Keratinocyte (primary cell): ENCODE measurements around the gene THOP1. TPM values are rescaled to one million over a fixed set of nuclear protein-coding genes. Genes with fewer than 3 reads are reported as not detected.
A peak's percentile ranks its signal among the peaks of the same experiment; 100 is the strongest.

Experiments
- DNase-seq: peaks from one replicate; pipeline ENCODE4 v3.0.0-alpha.2; 2011; ENCODE audit warnings: low read depth, missing footprints, low spot score
- FAIRE-seq: peaks from 2 replicates; lab custom pipeline; 2011; peaks lifted over from hg19 to GRCh38; lab: Jason Lieb, UNC
- H2AFZ ChIP-seq: 2 replicates; pipeline ENCODE4 v1.6.0; 2012; ENCODE audit warnings: low read length, control low read depth, inconsistent platforms; ENCODE audit not compliant: control insufficient read depth
- H3K27ac ChIP-seq: 2 replicates; pipeline ENCODE4 v1.5.1; 2011; ENCODE audit warnings: low read length; ENCODE audit not compliant: control insufficient read depth, insufficient read depth
- H3K27me3 ChIP-seq: 3 replicates; pipeline ENCODE4 v1.6.0; 2011; ENCODE audit warnings: low read length; ENCODE audit not compliant: control insufficient read depth, insufficient read depth; ENCODE audit errors: extremely low read depth
- H3K36me3 ChIP-seq, 2 experiments: 2 replicates in 1 of 2; 3 replicates in 1 of 2; pipeline ENCODE4 v1.5.1; 2011; ENCODE audit warnings: low read length in 2 of 2, mild to moderate bottlenecking in 1 of 2; ENCODE audit not compliant: control insufficient read depth in 2 of 2, insufficient read depth in 2 of 2; ENCODE audit errors: extremely low read depth in 1 of 2
- H3K4me1 ChIP-seq: 3 replicates; pipeline ENCODE4 v1.5.1; 2011; ENCODE audit warnings: low read length; ENCODE audit not compliant: control insufficient read depth, insufficient read depth; ENCODE audit errors: extremely low read depth
- H3K4me2 ChIP-seq: 3 replicates; pipeline ENCODE4 v1.6.0; 2011; ENCODE audit warnings: low read depth, low read length; ENCODE audit not compliant: control insufficient read depth, insufficient read depth; ENCODE audit errors: extremely low read depth
- H3K4me3 ChIP-seq, 3 experiments: fragments of 200-600 bp in 1 of 3; sonication (generic) in 1 of 3; 2 replicates in 2 of 3; 3 replicates in 1 of 3; pipeline ENCODE4 v1.5.1; 2011 to 2016; ENCODE audit warnings: low read length in 3 of 3, mild to moderate bottlenecking in 3 of 3, control low read depth in 2 of 3, inconsistent platforms in 1 of 3, low read depth in 1 of 3, mixed read lengths in 1 of 3, mixed run types in 1 of 3, moderate library complexity in 1 of 3; ENCODE audit not compliant: control insufficient read depth in 2 of 3, insufficient read depth in 2 of 3; ENCODE audit errors: extremely low read depth in 1 of 3
- H3K79me2 ChIP-seq: 2 replicates; pipeline ENCODE4 v1.6.0; 2012; ENCODE audit warnings: low read length; ENCODE audit not compliant: control insufficient read depth, insufficient read depth
- H3K9ac ChIP-seq: 3 replicates; pipeline ENCODE4 v1.6.0; 2011; ENCODE audit warnings: low read length; ENCODE audit not compliant: control insufficient read depth, insufficient read depth; ENCODE audit errors: extremely low read depth
- H3K9me1 ChIP-seq: 3 replicates; pipeline ENCODE4 v1.6.0; 2011; ENCODE audit warnings: low read length; ENCODE audit not compliant: control insufficient read depth, insufficient read depth; ENCODE audit errors: extremely low read depth
- H3K9me3 ChIP-seq: 2 replicates; pipeline ENCODE4 v1.5.1; 2012; ENCODE audit warnings: low read depth, low read length; ENCODE audit not compliant: control insufficient read depth
- H4K20me1 ChIP-seq: 3 replicates; pipeline ENCODE4 v1.6.0; 2011; ENCODE audit warnings: low read length; ENCODE audit not compliant: control insufficient read depth, insufficient read depth; ENCODE audit errors: extremely low read depth
- CTCF ChIP-seq, 3 experiments: IDR thresholded peaks in 1 of 3; conservative IDR thresholded peaks in 1 of 3; optimal IDR thresholded peaks in 1 of 3; 2 replicates in 2 of 3; 3 replicates in 1 of 3; pipeline versions ENCODE3 to v1.5.1; 2011; ENCODE audit warnings: low read length in 3 of 3, mild to moderate bottlenecking in 3 of 3, moderate library complexity in 2 of 3, control low read depth in 1 of 3, inconsistent platforms in 1 of 3; ENCODE audit not compliant: insufficient read depth in 2 of 3; ENCODE audit errors: extremely low read depth in 1 of 3
- EZH2 ChIP-seq: IDR thresholded peaks from one replicate; pipeline ENCODE4 v1.6.1; 2012; ENCODE audit warnings: inconsistent platforms, mild to moderate bottlenecking, low read length, moderate library complexity
- dilution Hi-C: fragments of 300-500 bp; cut with MboI; formaldehyde crosslinking; loops from one replicate; pipeline ENCODE4 v1.7.0; 2020; ENCODE audit warnings: low sequenced_read_pairs; ENCODE audit not compliant: extremely low pct_ligation_motif_present
- polyA plus RNA-seq, 5 experiments: library from polyadenylated mRNA; depleted of rRNA in 3 of 5; stranded (reverse) in 3 of 5; stranded (forward) in 1 of 5; unstranded in 1 of 5; fragments of >200 nt; gene quantifications; 1 replicate in 1 of 5; 2 replicates in 3 of 5; 3 replicates in 1 of 5; pipeline versions ENCODE4 v1.2.1 to v1.2.3, GENCODE V29; 2011 to 2012; ENCODE audit warnings: missing spikeins in 2 of 5, low read depth in 1 of 5, low replicate concordance in 1 of 5

THOP1 gene
- polyA plus RNA-seq, 1 donor (not counting 4 experiments of a cell fraction or from before 2014, with no cell fraction given), result 69.9 TPM

- H2AFZ ChIP-seq, result no peak overlapping the region
- no peak overlapping the region for H3K4me3 ChIP-seq
- H3K27ac ChIP-seq, result no peak overlapping the region
- no peak overlapping the region for H3K4me2 ChIP-seq
- peaks cover 11% of the 10 kb centered on the region for H3K9me3 ChIP-seq
- TF ChIP-seq CTCF (optimal IDR thresholded peaks at IDR 0.05 in 1 of 3, IDR thresholded peaks at IDR 0.05 in 1 of 3, conservative IDR thresholded peaks at IDR 0.05 in 1 of 3; ENCODE audit: extremely low read depth in 1 of 3, insufficient read depth in 2 of 3, low read length in 3 of 3) (no peak), EZH2 (no peak)
- dilution Hi-C loops, result no loop called here
- no peaks in the 10 kb centered on the region for H3K4me1 ChIP-seq
- peak; percentile 20 for FAIRE-seq
- no peaks in the 10 kb centered on the region for H4K20me1 ChIP-seq
- H3K9me1 ChIP-seq, result no peaks in the 10 kb centered on the region
- no peaks in the 10 kb centered on the region for H3K36me3 ChIP-seq
- DNase-seq, result no peak
- no peaks in the 10 kb centered on the region for H3K27me3 ChIP-seq
- H3K79me2 ChIP-seq, result no peaks in the 10 kb centered on the region
- H3K9ac ChIP-seq, result no peak overlapping the region
These were observed 42.7 kb downstream of the THOP1 start for GRCh38 chr19:2827840-2828489.

GRCh38 chr19:2834294-2834871, 49.1 kb downstream of the THOP1 start:
- no peak for FAIRE-seq
- H3K9me3 ChIP-seq, result peaks cover 18% of the 10 kb centered on the region

More at GRCh38 chr19:2834294-2834871, 49.1 kb downstream of the THOP1 start:
- no peaks in the 10 kb centered on the region for H3K36me3 ChIP-seq
- no peak overlapping the region for H3K4me2 ChIP-seq
- no peaks in the 10 kb centered on the region for H3K79me2 ChIP-seq
- TF ChIP-seq EZH2, result no peak
- no peak for TF ChIP-seq CTCF (optimal IDR thresholded peaks at IDR 0.05 in 1 of 3, IDR thresholded peaks at IDR 0.05 in 1 of 3, conservative IDR thresholded peaks at IDR 0.05 in 1 of 3; ENCODE audit: extremely low read depth in 1 of 3, insufficient read depth in 2 of 3, low read length in 3 of 3)
- DNase-seq, result no peak
- no peak overlapping the region for H3K27ac ChIP-seq
- dilution Hi-C loops, result no loop called here
- H3K4me1 ChIP-seq, result no peaks in the 10 kb centered on the region
- no peak overlapping the region for H3K9ac ChIP-seq
- no peaks in the 10 kb centered on the region for H3K9me1 ChIP-seq
- H3K4me3 ChIP-seq, result no peak overlapping the region
- H3K27me3 ChIP-seq, result no peaks in the 10 kb centered on the region
- no peaks in the 10 kb centered on the region for H4K20me1 ChIP-seq
- no peak overlapping the region for H2AFZ ChIP-seq
